Neuronal stem cell (in vitro differentiated cells): ENCODE results near the gene BLOC1S6. TPM values are rescaled to one million over a fixed set of nuclear protein-coding genes. Genes with fewer than 3 reads are reported as not detected.

Experiments
- DNase-seq: peaks from one replicate; pipeline ENCODE4 v3.0.0-alpha.2; 2013; ENCODE audit warnings: low spot score
- H2AFZ ChIP-seq: one replicate; pipeline ENCODE4 v1.6.1; 2013; ENCODE audit warnings: mild to moderate bottlenecking, low read length, inconsistent platforms
- H2AK5ac ChIP-seq: 2 replicates; pipeline ENCODE4 v1.6.1; 2013; ENCODE audit warnings: low read depth, mild to moderate bottlenecking, inconsistent platforms, low read length, moderate library complexity, mixed read lengths
- H2BK120ac ChIP-seq: 2 replicates; pipeline ENCODE4 v1.6.1; 2013; ENCODE audit warnings: low read depth, mild to moderate bottlenecking, inconsistent platforms, low read length, moderate library complexity, mixed read lengths
- H2BK12ac ChIP-seq: one replicate; pipeline ENCODE4 v1.6.1; 2013; ENCODE audit warnings: low read length, inconsistent platforms
- H2BK15ac ChIP-seq: 2 replicates; pipeline ENCODE4 v1.6.1; 2013; ENCODE audit warnings: mild to moderate bottlenecking, low read length, inconsistent platforms, mixed read lengths
- H2BK5ac ChIP-seq: one replicate; pipeline ENCODE4 v1.6.1; 2013; ENCODE audit warnings: inconsistent platforms, mild to moderate bottlenecking, low read length, moderate library complexity
- H3K14ac ChIP-seq: one replicate; pipeline ENCODE4 v1.6.1; 2013; ENCODE audit warnings: low read length, inconsistent platforms
- H3K18ac ChIP-seq: 2 replicates; pipeline ENCODE4 v1.6.1; 2013; ENCODE audit warnings: low read length, inconsistent platforms
- H3K23ac ChIP-seq: 2 replicates; pipeline ENCODE4 v1.6.1; 2013; ENCODE audit warnings: low read depth, mild to moderate bottlenecking, mixed read lengths, low read length, inconsistent platforms; ENCODE audit not compliant: poor library complexity
- H3K27ac ChIP-seq: replicated peaks from 3 replicates; pipeline ENCODE4 v1.5.1; 2013; ENCODE audit warnings: low read length, inconsistent platforms
- H3K27me3 ChIP-seq, 3 experiments: 2 replicates each; pipeline ENCODE4 v1.6.1; 2013; ENCODE audit warnings: low read length in 3 of 3, mild to moderate bottlenecking in 2 of 3, inconsistent platforms in 1 of 3, low read depth in 1 of 3, mixed read lengths in 1 of 3, moderate library complexity in 1 of 3; ENCODE audit not compliant: control insufficient read depth in 3 of 3, insufficient read depth in 3 of 3
- H3K36me3 ChIP-seq, 2 donors: replicated peaks in 1 of 2; 2 replicates each; pipeline ENCODE4 v1.6.1; 2013; ENCODE audit warnings: low read length in 2 of 2; ENCODE audit not compliant: control insufficient read depth in 2 of 2, insufficient read depth in 2 of 2
- H3K4ac ChIP-seq: 2 replicates; pipeline ENCODE4 v1.6.1; 2013; ENCODE audit warnings: inconsistent platforms, mild to moderate bottlenecking, low read length, moderate library complexity
- H3K4me1 ChIP-seq, 2 donors: 1 replicate in 1 of 2; 2 replicates in 1 of 2; pipeline ENCODE4 v1.6.1; 2013; ENCODE audit warnings: low read length in 2 of 2, low read depth in 1 of 2; ENCODE audit not compliant: control insufficient read depth in 2 of 2, insufficient read depth in 1 of 2
- H3K4me2 ChIP-seq: one replicate; pipeline ENCODE4 v1.6.1; 2013; ENCODE audit warnings: mild to moderate bottlenecking, low read length, inconsistent platforms; ENCODE audit not compliant: insufficient read depth, poor library complexity, severe bottlenecking
- H3K4me3 ChIP-seq, 2 donors: 2 replicates each; pipeline ENCODE4 v1.5.1; 2013; ENCODE audit warnings: low read length in 2 of 2, mild to moderate bottlenecking in 2 of 2, inconsistent platforms in 1 of 2, moderate library complexity in 1 of 2
- H3K79me1 ChIP-seq: one replicate; pipeline ENCODE4 v1.6.1; 2013; ENCODE audit warnings: low read depth, mild to moderate bottlenecking, inconsistent platforms, low read length, moderate library complexity
- H3K9ac ChIP-seq: one replicate; pipeline ENCODE4 v1.6.1; 2013; ENCODE audit warnings: mild to moderate bottlenecking, low read depth, low read length, inconsistent platforms; ENCODE audit not compliant: poor library complexity
- H3K9me3 ChIP-seq, 2 donors: replicated peaks in 1 of 2; 2 replicates each; pipeline versions ENCODE3 to v1.6.1; 2013; ENCODE audit warnings: low read length in 2 of 2, mild to moderate bottlenecking in 2 of 2, inconsistent platforms in 1 of 2, low read depth in 1 of 2, mixed read lengths in 1 of 2, moderate library complexity in 1 of 2; ENCODE audit not compliant: control insufficient read depth in 2 of 2, insufficient read depth in 1 of 2
- H4K8ac ChIP-seq: one replicate; pipeline ENCODE4 v1.6.1; 2013; ENCODE audit warnings: low read depth, mild to moderate bottlenecking, inconsistent platforms, low read length, moderate library complexity
- H4K91ac ChIP-seq: one replicate; pipeline ENCODE4 v1.6.1; 2013; ENCODE audit warnings: low read length, low read depth, mild to moderate bottlenecking, inconsistent platforms; ENCODE audit not compliant: poor library complexity
- WGBS, 2 donors: extraction: QIAGEN DNeasy Blood & Tissue Kit; methylation state at CpG; one replicate each; pipeline ENCODE4 v1.1.7; 2013; ENCODE audit warnings: missing lambda C conversion rate in 2 of 2, mixed read lengths in 1 of 2; ENCODE audit not compliant: insufficient read length in 2 of 2, insufficient replicate concordance in 1 of 2; ENCODE audit errors: extremely low coverage in 2 of 2; 5-methylcytosine and 5-hydroxymethylcytosine counted together
- polyA plus RNA-seq, 2 experiments: library from polyadenylated mRNA; stranded (reverse); fragments of 200-250 nt; gene quantifications; one replicate each; pipeline ENCODE4 v1.2.3, GENCODE V29; 2013

Gene BLOC1S6, protein sequence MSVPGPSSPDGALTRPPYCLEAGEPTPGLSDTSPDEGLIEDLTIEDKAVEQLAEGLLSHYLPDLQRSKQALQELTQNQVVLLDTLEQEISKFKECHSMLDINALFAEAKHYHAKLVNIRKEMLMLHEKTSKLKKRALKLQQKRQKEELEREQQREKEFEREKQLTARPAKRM
- polyA plus RNA-seq (2013, experiment 1 of 2): 32.4 TPM
- polyA plus RNA-seq (2013, experiment 2 of 2): 32.6 TPM

GRCh38 chr15:45587095-45587862 is at the start of gene BLOC1S6:
Gene BLOC1S6 (plus strand): TSS chr15:45587379. CDS start chr15:45587444, 65 bp downstream.
- Histone ChIP-seq H3K4me1 (peaks cover 7 to 9% of the 10 kb centered on the region in 2 donors), H3K27ac (peak within 1 kb of the TSS; percentile 96), H3K4me2 (peak within 1 kb of the TSS; percentile 44), H2AK5ac (no peak within 1 kb of the TSS), H3K27me3 (no peaks in the 10 kb centered on the region), H3K36me3 (peaks cover 0 to 6% of the 10 kb centered on the region in 2 donors), H3K23ac (peak within 1 kb of the TSS; percentile 95), H2AFZ (peak within 1 kb of the TSS; percentile 93), H4K8ac (no peak within 1 kb of the TSS), H2BK12ac (no peak within 1 kb of the TSS), H3K9me3 (no peaks in the 10 kb centered on the region), H4K91ac (no peak within 1 kb of the TSS), H3K79me1 (no peaks in the 10 kb centered on the region), H2BK5ac (no peak within 1 kb of the TSS), H3K4ac (no peak within 1 kb of the TSS), H3K14ac (no peak within 1 kb of the TSS), H3K9ac (peak within 1 kb of the TSS; percentile 98), H2BK120ac (peak within 1 kb of the TSS; percentile 30), H3K18ac (peak within 1 kb of the TSS; percentile 97), H2BK15ac (peak within 1 kb of the TSS; percentile 91), H3K4me3 (peak within 1 kb of the TSS; percentile 69 to 99)
- peak; percentile 92 for DNase-seq
- WGBS, 2 donors: no CpG with 5 or more reads among the region's 62 CpGs

GRCh38 chr15:45539680-45540079 is 47.5 kb upstream of the BLOC1S6 start:
- no peak overlapping the region for H3K23ac ChIP-seq
- no peak overlapping the region for H2AK5ac ChIP-seq
- H3K4me1 ChIP-seq: no peaks in the 10 kb centered on the region
- H3K4me2 ChIP-seq: no peak overlapping the region
- H3K27ac ChIP-seq: no peak overlapping the region
- H3K4me3 ChIP-seq: no peak overlapping the region
- H2BK15ac ChIP-seq: no peak overlapping the region
- H3K18ac ChIP-seq: no peak overlapping the region
- H2BK5ac ChIP-seq: no peak overlapping the region
- H2BK120ac ChIP-seq: no peak overlapping the region
- no peak overlapping the region for H3K9ac ChIP-seq
- H3K9me3 ChIP-seq: no peaks in the 10 kb centered on the region
- peaks cover 0 to 3% (median 0%) of the 10 kb centered on the region in 3 experiments for H3K27me3 ChIP-seq
- no peak overlapping the region for H3K14ac ChIP-seq
- no peak overlapping the region for H4K91ac ChIP-seq
- no peak overlapping the region for H2AFZ ChIP-seq
- DNase-seq: no peak
- no peak overlapping the region for H2BK12ac ChIP-seq
- H3K79me1 ChIP-seq: no peaks in the 10 kb centered on the region
- H3K4ac ChIP-seq: no peak overlapping the region
- no peaks in the 10 kb centered on the region for H3K36me3 ChIP-seq
- no CpG with 5 or more reads among the region's 3 CpGs for WGBS, 2 donors
- H4K8ac ChIP-seq: no peak overlapping the region

DNA sequence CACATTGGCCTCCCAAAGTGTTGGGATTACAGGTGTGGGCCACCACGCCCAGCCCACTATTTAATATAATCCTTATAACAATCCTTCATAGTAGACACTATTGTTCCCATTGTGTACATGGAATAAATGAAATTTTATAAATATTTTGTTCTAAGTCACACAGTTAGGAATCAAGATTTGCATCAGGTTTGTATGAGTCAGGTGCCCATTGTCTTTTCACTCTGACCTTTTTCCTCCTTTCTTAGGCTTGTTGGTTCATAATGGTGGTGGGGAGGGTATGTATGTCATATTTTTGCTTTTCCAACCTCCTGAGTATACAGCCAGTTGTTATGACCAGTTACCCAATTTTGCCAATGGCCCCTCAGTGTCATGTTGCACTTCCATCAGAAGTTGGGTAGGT is 46.6 kb upstream of the BLOC1S6 start:
- no peak overlapping the region for H3K14ac ChIP-seq
- H3K27ac ChIP-seq: no peak overlapping the region
- no peak overlapping the region for H2BK12ac ChIP-seq
- no peak overlapping the region for H3K4me2 ChIP-seq
- H2BK5ac ChIP-seq: no peak overlapping the region
- WGBS, 2 donors: no CpG with 5 or more reads among the region's 1 CpG
- H3K36me3 ChIP-seq: no peaks in the 10 kb centered on the region
- no peak for DNase-seq
- no peak overlapping the region for H4K91ac ChIP-seq
- no peak overlapping the region for H2AK5ac ChIP-seq
- H3K9ac ChIP-seq: no peak overlapping the region
- no peaks in the 10 kb centered on the region for H3K9me3 ChIP-seq
- no peak overlapping the region for H2BK120ac ChIP-seq
- H3K4me3 ChIP-seq: no peak overlapping the region
- no peak overlapping the region for H3K23ac ChIP-seq
- H3K18ac ChIP-seq: no peak overlapping the region
- no peak overlapping the region for H3K4ac ChIP-seq
- H2BK15ac ChIP-seq: no peak overlapping the region
- H3K79me1 ChIP-seq: no peaks in the 10 kb centered on the region
- no peak overlapping the region for H4K8ac ChIP-seq
- H2AFZ ChIP-seq: no peak overlapping the region
- H3K4me1 ChIP-seq: no peaks in the 10 kb centered on the region
- peaks cover 0 to 3% (median 0%) of the 10 kb centered on the region in 3 experiments for H3K27me3 ChIP-seq

DNA sequence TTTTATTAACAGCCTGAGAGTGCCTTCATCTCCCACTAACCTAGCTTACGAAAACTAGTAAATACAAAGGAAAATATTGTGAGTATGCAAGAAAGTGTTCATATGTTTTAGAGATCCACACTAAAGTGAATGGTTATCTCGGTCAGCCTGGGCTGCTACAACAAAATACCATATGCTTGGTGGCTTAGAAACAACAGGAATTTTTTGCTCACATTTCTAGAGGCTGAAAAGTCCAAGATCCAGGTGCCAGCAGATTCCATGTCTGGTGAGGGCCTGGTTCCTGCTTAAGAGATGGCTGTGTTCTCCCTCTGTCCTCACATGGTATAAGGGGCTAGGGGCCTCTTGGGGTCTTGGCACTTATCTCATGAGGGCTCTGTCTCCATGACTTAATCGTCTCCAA is 44.1 kb upstream of the BLOC1S6 start:
- no peak overlapping the region for H3K23ac ChIP-seq
- no peaks in the 10 kb centered on the region for H3K9me3 ChIP-seq
- H3K9ac ChIP-seq: no peak overlapping the region
- H3K36me3 ChIP-seq: no peaks in the 10 kb centered on the region
- H3K18ac ChIP-seq: no peak overlapping the region
- no peaks in the 10 kb centered on the region for H3K79me1 ChIP-seq
- no peak overlapping the region for H2BK12ac ChIP-seq
- DNase-seq: no peak
- H2AFZ ChIP-seq: no peak overlapping the region
- H2BK5ac ChIP-seq: no peak overlapping the region
- H3K4me1 ChIP-seq: no peaks in the 10 kb centered on the region
- no peak overlapping the region for H2BK15ac ChIP-seq
- H3K4me2 ChIP-seq: no peak overlapping the region
- H2BK120ac ChIP-seq: no peak overlapping the region
- no peak overlapping the region for H3K14ac ChIP-seq
- no peak overlapping the region for H3K27ac ChIP-seq
- H3K4ac ChIP-seq: no peak overlapping the region
- H4K91ac ChIP-seq: no peak overlapping the region
- H4K8ac ChIP-seq: no peak overlapping the region
- H3K4me3 ChIP-seq: no peak overlapping the region
- peaks cover 0 to 3% (median 0%) of the 10 kb centered on the region in 3 experiments for H3K27me3 ChIP-seq
- WGBS, 2 donors: no CpG with 5 or more reads among the region's 3 CpGs
- no peak overlapping the region for H2AK5ac ChIP-seq
